ENCODE data around the gene EML4. TPM values are rescaled to one million over a fixed set of nuclear protein-coding genes. Genes with fewer than 3 reads are reported as not detected.
A peak's percentile ranks its signal among the peaks of the same experiment; 100 is the strongest.

EML4 gene
- total RNA-seq, 1 experiment from 2014 or later: 93.7 TPM

GRCh38 chr2:42310007-42310515 lies 140.9 kb downstream of the EML4 start:
- no peak for DNase-seq (ENCODE audit: low spot score)
- peaks cover 16% of the 10 kb centered on the region for H3K4me1 ChIP-seq (ENCODE audit: insufficient read depth, low read length, poor library complexity, severe bottlenecking)
- H3K4me3 ChIP-seq (ENCODE audit: low read depth, low read length, poor library complexity, severe bottlenecking): no peak overlapping the region
- peaks cover 17% of the 10 kb centered on the region for H3K36me3 ChIP-seq (ENCODE audit: insufficient read depth, low read length, poor library complexity, severe bottlenecking)
- H3K27me3 ChIP-seq (replicated peaks; ENCODE audit: insufficient read depth, low read depth, low read length, poor library complexity): no peaks in the 10 kb centered on the region
- CTCF ChIA-PET: no interaction called here
- POLR2A ChIA-PET (ENCODE audit: low non-redundant PET): no interaction called here
- no peak overlapping the region for H3K27ac ChIP-seq (ENCODE audit: low read depth, low read length, poor library complexity, severe bottlenecking)
- TF ChIP-seq CTCF (conservative IDR thresholded peaks at IDR 0.05; ENCODE audit: low read depth, low read length): no peak
- no peak for TF ChIP-seq EZH2 (IDR thresholded peaks at IDR 0.05; ENCODE audit: borderline replicate concordance, low read depth, low read length, poor library complexity, severe bottlenecking)
- BruUV-seq (replicated peaks): no TSS peak
- H3K9me3 ChIP-seq (ENCODE audit: low read depth, low read length, poor library complexity, severe bottlenecking): no peaks in the 10 kb centered on the region
- intact Hi-C loops (cut with micrococcal nuclease; ENCODE audit: unreplicated experiment): no loop called here

GRCh38 chr2:42312106-42312505 lies 143.0 kb downstream of the EML4 start:
- no peaks in the 10 kb centered on the region for H3K27me3 ChIP-seq (replicated peaks; ENCODE audit: insufficient read depth, low read depth, low read length, poor library complexity)
- no peaks in the 10 kb centered on the region for H3K9me3 ChIP-seq (ENCODE audit: low read depth, low read length, poor library complexity, severe bottlenecking)
- H3K4me3 ChIP-seq (ENCODE audit: low read depth, low read length, poor library complexity, severe bottlenecking): no peak overlapping the region
- intact Hi-C loops (cut with micrococcal nuclease; ENCODE audit: unreplicated experiment): no loop called here
- no peak overlapping the region for H3K27ac ChIP-seq (ENCODE audit: low read depth, low read length, poor library complexity, severe bottlenecking)
- BruUV-seq (replicated peaks): no TSS peak
- H3K36me3 ChIP-seq (ENCODE audit: insufficient read depth, low read length, poor library complexity, severe bottlenecking): peaks cover 11% of the 10 kb centered on the region
- ChIA-PET POLR2A (ENCODE audit: low non-redundant PET) (no interaction called here), CTCF (no interaction called here)
- no peak for TF ChIP-seq CTCF (conservative IDR thresholded peaks at IDR 0.05; ENCODE audit: low read depth, low read length)
- TF ChIP-seq EZH2 (IDR thresholded peaks at IDR 0.05; ENCODE audit: borderline replicate concordance, low read depth, low read length, poor library complexity, severe bottlenecking): no peak
- peaks cover 36% of the 10 kb centered on the region for H3K4me1 ChIP-seq (ENCODE audit: insufficient read depth, low read length, poor library complexity, severe bottlenecking)
- no peak for DNase-seq (ENCODE audit: low spot score)

GRCh38 chr2:42314892-42315468 lies 145.8 kb downstream of the EML4 start:
- Histone ChIP-seq H3K27me3 (replicated peaks; ENCODE audit: insufficient read depth, low read depth, low read length, poor library complexity) (no peaks in the 10 kb centered on the region), H3K27ac (ENCODE audit: low read depth, low read length, poor library complexity, severe bottlenecking) (peak overlapping the region; percentile 68), H3K9me3 (ENCODE audit: low read depth, low read length, poor library complexity, severe bottlenecking) (no peaks in the 10 kb centered on the region), H3K4me1 (ENCODE audit: insufficient read depth, low read length, poor library complexity, severe bottlenecking) (peaks cover 56% of the 10 kb centered on the region), H3K4me3 (ENCODE audit: low read depth, low read length, poor library complexity, severe bottlenecking) (no peak overlapping the region), H3K36me3 (ENCODE audit: insufficient read depth, low read length, poor library complexity, severe bottlenecking) (peaks cover 13% of the 10 kb centered on the region)
- peak; percentile 70 for DNase-seq (ENCODE audit: low spot score)
- ChIA-PET POLR2A (ENCODE audit: low non-redundant PET) (no interaction called here), CTCF (interaction anchor here (1.1 kb wide), 1 partner anchor 13 kb away, joined by 3 read pairs; no protein-coding TSS in a partner anchor)
- intact Hi-C loops (cut with micrococcal nuclease; ENCODE audit: unreplicated experiment): no loop called here
- no TSS peak for BruUV-seq (replicated peaks)
- no peak for TF ChIP-seq EZH2 (IDR thresholded peaks at IDR 0.05; ENCODE audit: borderline replicate concordance, low read depth, low read length, poor library complexity, severe bottlenecking)
- TF ChIP-seq CTCF (conservative IDR thresholded peaks at IDR 0.05; ENCODE audit: low read depth, low read length): no peak

Data from A673 (cell line).